Erythroblast (primary cell): ENCODE data around the gene CSNK1G2.

Experiments used
- GATA1 ChIP-seq: IDR thresholded peaks from 2 replicates; pipeline ENCODE4 v1.6.1; 2011; ENCODE audit warnings: low read depth, mild to moderate bottlenecking, control low read depth, low read length, moderate library complexity
- POLR2A ChIP-seq: IDR thresholded peaks from 2 replicates; pipeline ENCODE4 v1.6.1; 2011; ENCODE audit warnings: mild to moderate bottlenecking, low read length

- no peak for TF ChIP-seq POLR2A
- TF ChIP-seq GATA1 = no peak
Observed at GRCh38 chr19:2012941-2013682, 72.1 kb downstream of the CSNK1G2 start.
